PC-9 (cell line): ENCODE measurements around the gene SLC9A4. TPM values are rescaled to one million over a fixed set of nuclear protein-coding genes. Genes with fewer than 3 reads are reported as not detected.

ENCODE experiments used
- BruUV-seq: library from RNA; stranded (reverse); fragments of 400-500 nt; replicated peaks from 2 replicates; lab custom pipeline; 2021; lab: Mats Ljungman, UMichigan
- CTCF ChIA-PET: fragments of 300-600 bp; sonication (Branson Sonifier 250); formaldehyde crosslinking; loops from one replicate; lab custom pipeline; 2022; ENCODE audit warnings: antibody characterized with exemption; lab: Charles Lee
- POLR2A ChIA-PET: fragments of 300-600 bp; sonication (Branson Sonifier 250); formaldehyde crosslinking; loops from one replicate; lab custom pipeline; 2022; ENCODE audit warnings: antibody characterized with exemption; ENCODE audit not compliant: unreplicated experiment; lab: Charles Lee
- DNase-seq, 2 experiments: peaks; one replicate each; pipeline versions ENCODE4 v3.0.0 to v3.0.0-alpha.2; 2015 to 2022; ENCODE audit warnings: mixed read lengths in 1 of 2
- H2AFZ ChIP-seq: fragments of 200-600 bp; sonication (generic); 2 replicates; pipeline ENCODE4 v1.8.1; 2017; ENCODE audit warnings: antibody characterized with exemption
- H3F3A ChIP-seq: fragments of 200-600 bp; sonication (generic); 2 replicates; pipeline ENCODE4 v1.8.1; 2017; ENCODE audit warnings: antibody characterized with exemption, mild to moderate bottlenecking, low read depth; ENCODE audit not compliant: insufficient read depth
- H3K27ac ChIP-seq: fragments of 200-600 bp; sonication (generic); 2 replicates; pipeline ENCODE4 v1.6.1; 2016; ENCODE audit warnings: mixed run types
- H3K27me3 ChIP-seq: fragments of 200-600 bp; sonication (generic); 2 replicates; pipeline ENCODE4 v1.6.1; 2016; ENCODE audit warnings: low read depth, mixed run types; ENCODE audit not compliant: insufficient read depth
- H3K36me3 ChIP-seq: fragments of 200-600 bp; sonication (generic); 2 replicates; pipeline ENCODE4 v1.6.1; 2016; ENCODE audit warnings: low read depth, mixed run types
- H3K4me1 ChIP-seq: fragments of 200-600 bp; sonication (generic); replicated peaks from 2 replicates; pipeline ENCODE4 v1.6.1; 2016; ENCODE audit warnings: mixed run types; ENCODE audit not compliant: insufficient read depth
- H3K4me2 ChIP-seq: fragments of 200-600 bp; sonication (generic); 2 replicates; pipeline ENCODE4 v1.6.1; 2017; ENCODE audit warnings: mixed run types
- H3K4me3 ChIP-seq: fragments of 200-600 bp; sonication (generic); 2 replicates; pipeline ENCODE4 v1.6.1; 2016; ENCODE audit warnings: mixed run types
- H3K79me2 ChIP-seq: fragments of 200-600 bp; sonication (generic); 2 replicates; pipeline ENCODE4 v1.6.1; 2017; ENCODE audit warnings: low read depth, mixed run types
- H3K9me2 ChIP-seq: fragments of 200-600 bp; sonication (generic); 2 replicates; pipeline ENCODE4 v1.8.1; 2017; ENCODE audit warnings: mild to moderate bottlenecking; ENCODE audit not compliant: insufficient read depth
- H3K9me3 ChIP-seq: fragments of 200-600 bp; sonication (generic); 2 replicates; pipeline ENCODE4 v1.8.1; 2016; ENCODE audit warnings: low read depth; ENCODE audit not compliant: insufficient read depth
- H4K20me1 ChIP-seq: fragments of 200-600 bp; sonication (generic); 2 replicates; pipeline ENCODE4 v1.8.1; 2017; ENCODE audit not compliant: insufficient read depth
- EZH2 ChIP-seq: fragments of 200-600 bp; sonication (generic); IDR thresholded peaks from 2 replicates; pipeline ENCODE4 v1.8.0; 2017; ENCODE audit warnings: antibody characterized with exemption, low read depth
- intact Hi-C: fragments of 100-400 bp; cut with micrococcal nuclease; formaldehyde crosslinking; loops from one replicate; pipeline ENCODE4 v1.10.0; 2022; ENCODE audit not compliant: unreplicated experiment
- total RNA-seq: library from RNA; stranded (reverse); gene quantifications from 2 replicates; pipeline ENCODE4 v1.2.3, GENCODE V29; 2021
- TF ChIP-seq, protein P1 (sequence below): fragments of 200-600 bp; sonication (generic); conservative IDR thresholded peaks from 2 replicates; pipeline ENCODE4 v1.6.1; 2017; ENCODE audit warnings: mixed run types, antibody characterized with exemption, mild to moderate bottlenecking, moderate library complexity

SLC9A4 gene
- total RNA-seq, 1 experiment from 2014 or later, result 0.85 TPM

DNA sequence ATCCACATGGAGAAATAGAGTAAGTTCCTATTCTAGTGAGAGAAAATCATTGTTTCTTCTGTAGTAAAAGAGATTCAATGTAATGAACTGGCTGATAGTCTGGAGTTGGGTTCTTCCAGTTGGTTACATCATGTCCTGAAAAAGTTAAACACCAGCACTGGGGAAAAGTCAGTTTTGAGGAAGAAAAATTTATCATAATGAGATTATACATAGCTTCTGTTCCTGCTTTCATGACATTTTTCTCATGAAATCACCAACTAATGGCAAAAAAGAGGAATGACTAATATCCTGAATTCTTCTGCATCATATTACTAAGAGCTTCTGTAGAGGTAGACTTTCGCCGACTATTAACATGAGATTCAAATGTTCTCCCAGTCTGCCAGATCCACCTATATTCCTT, 77.1 kb downstream of the SLC9A4 start:
- no peak for DNase-seq
- Histone ChIP-seq H2AFZ (no peak overlapping the region), H4K20me1 (no peaks in the 10 kb centered on the region), H3K4me2 (no peak overlapping the region), H3K27ac (no peak overlapping the region), H3K4me1 (no peaks in the 10 kb centered on the region), H3K9me3 (peaks cover 11% of the 10 kb centered on the region; the same call in 1 of the 2 replicates), H3K9me2 (no peaks in the 10 kb centered on the region), H3K79me2 (no peaks in the 10 kb centered on the region), H3K27me3 (no peaks in the 10 kb centered on the region), H3K36me3 (no peaks in the 10 kb centered on the region), H3F3A (no peaks in the 10 kb centered on the region), H3K4me3 (no peak overlapping the region)
- ChIA-PET CTCF (no interaction called here), POLR2A (interaction anchor here (0.6 kb wide), 1 partner anchor 688 kb away, joined by 5 read pairs; no protein-coding TSS in a partner anchor)
- intact Hi-C loops, result no loop called here
- TF ChIP-seq, protein P1, sequence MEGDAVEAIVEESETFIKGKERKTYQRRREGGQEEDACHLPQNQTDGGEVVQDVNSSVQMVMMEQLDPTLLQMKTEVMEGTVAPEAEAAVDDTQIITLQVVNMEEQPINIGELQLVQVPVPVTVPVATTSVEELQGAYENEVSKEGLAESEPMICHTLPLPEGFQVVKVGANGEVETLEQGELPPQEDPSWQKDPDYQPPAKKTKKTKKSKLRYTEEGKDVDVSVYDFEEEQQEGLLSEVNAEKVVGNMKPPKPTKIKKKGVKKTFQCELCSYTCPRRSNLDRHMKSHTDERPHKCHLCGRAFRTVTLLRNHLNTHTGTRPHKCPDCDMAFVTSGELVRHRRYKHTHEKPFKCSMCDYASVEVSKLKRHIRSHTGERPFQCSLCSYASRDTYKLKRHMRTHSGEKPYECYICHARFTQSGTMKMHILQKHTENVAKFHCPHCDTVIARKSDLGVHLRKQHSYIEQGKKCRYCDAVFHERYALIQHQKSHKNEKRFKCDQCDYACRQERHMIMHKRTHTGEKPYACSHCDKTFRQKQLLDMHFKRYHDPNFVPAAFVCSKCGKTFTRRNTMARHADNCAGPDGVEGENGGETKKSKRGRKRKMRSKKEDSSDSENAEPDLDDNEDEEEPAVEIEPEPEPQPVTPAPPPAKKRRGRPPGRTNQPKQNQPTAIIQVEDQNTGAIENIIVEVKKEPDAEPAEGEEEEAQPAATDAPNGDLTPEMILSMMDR, result no peak
- TF ChIP-seq EZH2, result no peak
- BruUV-seq, result no TSS peak

DNA sequence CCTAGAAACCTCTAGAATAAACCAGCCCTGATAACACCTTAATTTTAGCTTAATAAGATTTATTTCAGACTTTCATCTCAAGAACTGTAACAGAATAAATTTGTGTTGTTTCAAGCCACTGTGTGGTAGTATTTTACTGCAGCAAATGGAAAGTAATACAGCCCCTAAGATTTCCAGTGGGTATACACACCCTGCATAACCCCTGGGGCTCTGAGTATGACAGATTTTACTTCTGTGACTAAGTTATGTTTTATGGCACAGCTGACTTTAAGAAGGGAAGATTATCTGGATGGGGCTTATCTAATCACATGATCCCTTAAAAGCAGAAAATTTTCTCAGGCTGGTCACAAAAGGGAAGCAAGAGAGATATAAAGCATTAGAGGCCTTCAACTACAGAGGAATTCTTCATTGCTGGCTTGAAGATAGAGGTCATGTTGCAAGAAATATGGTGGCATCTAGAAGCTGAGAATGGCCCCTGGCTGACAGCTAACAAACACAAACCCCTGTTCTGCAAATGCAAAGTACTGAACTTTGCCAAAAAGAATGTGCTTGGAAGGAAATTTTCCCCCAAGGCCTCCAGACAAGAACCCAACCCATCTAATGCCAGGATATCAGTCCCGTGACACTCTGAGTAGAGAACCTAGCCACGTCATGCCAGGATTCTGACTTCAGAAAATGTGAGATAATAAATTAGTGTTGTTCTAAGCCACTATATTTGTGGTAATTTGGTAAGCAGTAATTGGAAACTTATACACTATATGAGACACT, 78.5 kb downstream of the SLC9A4 start:
- Histone ChIP-seq H3K4me3 (no peak overlapping the region), H3K9me3 (peaks cover 11% of the 10 kb centered on the region; the same call in 1 of the 2 replicates), H3K4me1 (no peaks in the 10 kb centered on the region), H3F3A (no peaks in the 10 kb centered on the region), H3K27me3 (no peaks in the 10 kb centered on the region), H2AFZ (no peak overlapping the region), H4K20me1 (no peaks in the 10 kb centered on the region), H3K27ac (no peak overlapping the region), H3K36me3 (no peaks in the 10 kb centered on the region), H3K79me2 (no peaks in the 10 kb centered on the region), H3K9me2 (no peaks in the 10 kb centered on the region), H3K4me2 (no peak overlapping the region)
- no TSS peak for BruUV-seq
- no peak for TF ChIP-seq EZH2
- TF ChIP-seq, protein P1, result no peak
- intact Hi-C loops, result no loop called here
- ChIA-PET CTCF (no interaction called here), POLR2A (no interaction called here)
- DNase-seq, result no peak

DNA sequence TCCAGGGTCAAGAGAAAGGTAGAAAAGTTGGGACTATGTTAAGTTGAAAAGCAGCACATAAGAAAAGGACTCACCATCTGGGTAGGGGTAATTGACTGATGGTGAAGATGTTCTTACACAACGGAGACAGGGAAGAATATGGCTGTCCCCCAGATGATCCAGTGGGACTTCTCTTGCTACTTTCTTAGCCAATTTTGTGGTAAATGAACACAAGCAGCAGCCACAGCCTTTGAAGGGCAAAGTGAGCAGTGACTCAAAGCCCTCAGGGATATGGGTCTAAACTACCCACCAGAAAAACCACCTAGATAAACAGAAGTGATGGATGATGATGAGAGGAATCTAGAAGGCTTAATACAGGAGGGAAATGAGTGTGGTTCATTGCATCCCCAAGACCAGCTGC, 80.6 kb downstream of the SLC9A4 start:
- DNase-seq, result no peak
- Histone ChIP-seq H3K4me1 (no peaks in the 10 kb centered on the region), H3K4me3 (no peak overlapping the region), H3K79me2 (no peaks in the 10 kb centered on the region), H3F3A (no peaks in the 10 kb centered on the region), H4K20me1 (no peaks in the 10 kb centered on the region), H3K4me2 (no peak overlapping the region), H3K27ac (no peak overlapping the region), H2AFZ (no peak overlapping the region), H3K9me3 (peaks cover 11% of the 10 kb centered on the region; the same call in 1 of the 2 replicates), H3K27me3 (no peaks in the 10 kb centered on the region), H3K9me2 (no peaks in the 10 kb centered on the region), H3K36me3 (no peaks in the 10 kb centered on the region)
- CTCF ChIA-PET, result no interaction called here
- intact Hi-C loops, result no loop called here
- POLR2A ChIA-PET, result no interaction called here
- TF ChIP-seq, protein P1, result no peak
- no peak for TF ChIP-seq EZH2
- no TSS peak for BruUV-seq
